Adipocyte (in vitro differentiated cells): ENCODE results near the gene TP73.

Source experiments
- DNase-seq: peaks from one replicate; pipeline ENCODE4 v3.0.0-alpha.2; 2015; ENCODE audit warnings: low read depth
- H3K27me3 ChIP-seq: replicated peaks from 2 replicates; pipeline ENCODE4 v1.7.0; 2013; ENCODE audit warnings: mild to moderate bottlenecking, low read length, moderate library complexity; ENCODE audit not compliant: control insufficient read depth, insufficient read depth
- H3K36me3 ChIP-seq: 2 replicates; pipeline ENCODE4 v1.7.0; 2013; ENCODE audit warnings: low read length, mild to moderate bottlenecking, moderate library complexity; ENCODE audit not compliant: control insufficient read depth, insufficient read depth, severe bottlenecking
- H3K4me1 ChIP-seq: 2 replicates; pipeline ENCODE4 v1.7.0; 2013; ENCODE audit warnings: mild to moderate bottlenecking, low read length, moderate library complexity; ENCODE audit not compliant: control insufficient read depth, insufficient read depth
- H3K4me3 ChIP-seq: 2 replicates; pipeline ENCODE4 v1.7.0; 2013; ENCODE audit warnings: mild to moderate bottlenecking, low read length, moderate library complexity
- H3K9ac ChIP-seq: 2 replicates; pipeline ENCODE4 v1.7.0; 2013; ENCODE audit warnings: mild to moderate bottlenecking, low read length, moderate library complexity
- H3K9me3 ChIP-seq: 2 replicates; pipeline ENCODE4 v1.7.0; 2013; ENCODE audit warnings: mild to moderate bottlenecking, low read length, moderate library complexity; ENCODE audit not compliant: control insufficient read depth

TP73 gene

DNA sequence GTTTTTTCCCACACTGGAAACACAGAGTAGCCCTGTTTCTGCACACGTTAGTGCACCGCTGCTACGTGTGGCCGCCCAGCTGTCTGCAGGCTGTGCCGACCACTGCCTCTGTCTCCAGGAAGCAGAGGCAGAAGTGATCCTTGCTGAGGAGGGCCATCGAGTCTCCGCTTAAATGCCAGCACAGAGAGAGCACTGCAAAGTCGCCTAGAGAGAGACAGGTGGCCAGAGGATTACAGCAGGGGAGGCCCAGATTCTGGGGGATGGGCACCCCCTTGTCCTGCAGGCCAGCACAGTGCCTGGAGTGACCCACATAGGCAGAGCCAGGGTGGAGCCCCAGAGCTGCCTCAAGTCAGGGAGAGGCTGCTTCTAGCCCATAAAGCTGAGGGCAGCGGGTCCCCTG, 21.4 kb upstream of the TP73 start:
- H3K27me3 ChIP-seq: no peaks in the 10 kb centered on the region
- peaks cover 64% of the 10 kb centered on the region for H3K36me3 ChIP-seq
- H3K4me1 ChIP-seq: peaks cover 3% of the 10 kb centered on the region
- DNase-seq: no peak
- no peaks in the 10 kb centered on the region for H3K9me3 ChIP-seq
- H3K4me3 ChIP-seq: no peak overlapping the region
- no peak overlapping the region for H3K9ac ChIP-seq

DNA sequence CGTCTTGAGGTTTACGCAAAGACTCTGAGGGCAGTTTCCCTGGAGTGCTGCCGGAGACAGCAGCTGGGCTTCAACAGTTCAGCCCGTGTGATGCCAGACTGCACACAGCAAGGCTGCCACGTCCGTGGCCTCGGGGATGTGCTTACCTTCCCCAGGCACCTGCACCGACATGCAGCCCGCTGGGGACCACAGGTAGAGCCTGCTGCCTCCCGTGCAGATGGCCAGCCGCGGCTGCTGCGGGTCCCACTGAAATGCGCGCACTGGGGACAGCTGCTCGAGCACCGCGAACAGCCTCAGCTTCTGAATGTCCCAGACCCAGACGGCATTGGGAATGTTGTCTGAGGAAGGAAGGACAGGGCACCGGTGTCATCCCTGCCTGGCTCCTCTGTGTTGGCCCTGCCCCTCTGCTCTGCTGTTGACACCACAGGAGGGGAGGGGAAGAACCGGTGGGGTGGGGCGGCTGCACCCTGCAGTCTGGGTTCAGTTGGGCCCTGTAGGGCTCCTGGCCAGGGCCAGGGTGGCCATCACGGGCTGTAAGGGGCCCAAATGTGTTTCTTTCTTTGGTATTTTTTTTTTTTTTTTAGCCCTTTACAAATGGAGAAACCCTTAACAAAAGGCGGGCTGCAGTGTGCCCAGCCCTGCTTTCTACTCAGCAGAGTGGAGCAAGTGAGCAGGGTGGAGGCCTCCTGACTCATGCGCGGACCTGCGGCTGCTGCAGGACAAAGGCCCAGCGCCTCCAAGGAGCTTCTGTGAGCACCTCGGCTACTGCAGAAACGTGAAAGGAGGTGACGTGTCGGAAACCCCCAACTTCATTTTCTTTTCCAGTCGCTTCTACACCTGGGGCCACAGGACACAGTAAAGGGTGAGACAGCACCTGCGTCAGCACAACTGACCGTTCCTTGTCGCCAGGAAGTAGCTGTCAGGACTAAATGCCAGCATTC, 20.7 kb upstream of the TP73 start:
- no peak for DNase-seq
- Histone ChIP-seq H3K4me3 (no peak overlapping the region), H3K9me3 (no peaks in the 10 kb centered on the region), H3K9ac (no peak overlapping the region), H3K36me3 (peaks cover 71% of the 10 kb centered on the region), H3K27me3 (no peaks in the 10 kb centered on the region), H3K4me1 (no peaks in the 10 kb centered on the region)

DNA sequence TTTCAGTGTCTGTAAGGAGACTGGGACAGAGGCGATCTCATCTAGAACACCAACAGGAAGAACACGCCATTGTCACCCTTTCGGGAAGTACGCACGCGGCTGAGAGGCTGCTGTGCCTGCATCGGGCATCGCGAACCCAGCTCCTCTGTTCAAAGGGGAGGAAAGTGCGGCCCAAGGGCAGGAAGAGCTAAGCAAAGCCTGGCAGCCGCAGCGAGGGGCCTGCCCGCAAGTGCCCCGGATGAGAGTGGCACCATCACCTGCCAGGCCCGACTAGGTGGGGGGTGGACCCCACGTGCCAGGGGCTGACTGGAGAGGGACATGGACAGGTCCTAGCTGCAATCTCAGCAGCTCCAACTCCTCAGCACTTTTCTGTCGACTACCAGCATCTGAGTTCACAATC, 20.0 kb upstream of the TP73 start:
- peaks cover 75% of the 10 kb centered on the region for H3K36me3 ChIP-seq
- H3K9me3 ChIP-seq: no peaks in the 10 kb centered on the region
- no peak overlapping the region for H3K9ac ChIP-seq
- H3K4me1 ChIP-seq: no peaks in the 10 kb centered on the region
- no peaks in the 10 kb centered on the region for H3K27me3 ChIP-seq
- no peak overlapping the region for H3K4me3 ChIP-seq
- DNase-seq: no peak

DNA sequence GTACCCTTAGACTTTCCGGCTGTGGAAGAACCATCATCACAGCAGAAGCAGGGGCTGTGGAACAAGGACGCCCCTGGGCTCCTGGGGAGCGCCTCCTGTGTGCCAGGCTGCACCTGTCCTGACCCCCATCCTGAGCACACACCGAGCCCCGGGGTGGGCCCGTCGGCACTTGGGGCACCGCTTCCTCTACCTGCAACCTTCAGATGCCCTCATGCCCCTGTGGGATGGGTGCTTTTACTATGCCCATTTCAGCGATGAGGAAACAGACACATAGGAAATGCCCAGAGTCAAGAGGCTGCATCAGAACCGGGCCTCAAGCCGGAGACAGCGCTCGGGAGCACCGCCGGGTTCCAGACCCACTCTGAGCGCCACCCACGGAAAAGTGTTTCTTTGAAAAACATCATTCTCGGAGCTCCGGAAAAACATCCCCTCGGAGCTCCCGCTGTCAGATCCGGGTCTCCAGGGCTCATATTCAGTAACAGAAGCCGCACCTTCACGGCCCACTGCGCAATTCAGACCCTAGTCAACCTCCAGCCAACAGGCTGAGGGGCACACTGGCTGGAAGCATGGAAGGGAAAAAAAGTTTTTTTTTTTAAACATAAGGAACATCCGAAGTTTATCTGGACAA, 19.5 kb upstream of the TP73 start:
- Histone ChIP-seq H3K9me3 (no peaks in the 10 kb centered on the region), H3K27me3 (no peaks in the 10 kb centered on the region), H3K36me3 (peaks cover 75% of the 10 kb centered on the region), H3K4me1 (no peaks in the 10 kb centered on the region), H3K9ac (no peak overlapping the region), H3K4me3 (no peak overlapping the region)
- DNase-seq: no peak

GRCh38 chr1:3633344-3634058, 18.8 kb upstream of the TP73 start:
- no peaks in the 10 kb centered on the region for H3K9me3 ChIP-seq
- no peaks in the 10 kb centered on the region for H3K27me3 ChIP-seq
- H3K4me3 ChIP-seq: no peak overlapping the region
- no peak for DNase-seq
- no peaks in the 10 kb centered on the region for H3K4me1 ChIP-seq
- no peak overlapping the region for H3K9ac ChIP-seq
- H3K36me3 ChIP-seq: peaks cover 75% of the 10 kb centered on the region

DNA sequence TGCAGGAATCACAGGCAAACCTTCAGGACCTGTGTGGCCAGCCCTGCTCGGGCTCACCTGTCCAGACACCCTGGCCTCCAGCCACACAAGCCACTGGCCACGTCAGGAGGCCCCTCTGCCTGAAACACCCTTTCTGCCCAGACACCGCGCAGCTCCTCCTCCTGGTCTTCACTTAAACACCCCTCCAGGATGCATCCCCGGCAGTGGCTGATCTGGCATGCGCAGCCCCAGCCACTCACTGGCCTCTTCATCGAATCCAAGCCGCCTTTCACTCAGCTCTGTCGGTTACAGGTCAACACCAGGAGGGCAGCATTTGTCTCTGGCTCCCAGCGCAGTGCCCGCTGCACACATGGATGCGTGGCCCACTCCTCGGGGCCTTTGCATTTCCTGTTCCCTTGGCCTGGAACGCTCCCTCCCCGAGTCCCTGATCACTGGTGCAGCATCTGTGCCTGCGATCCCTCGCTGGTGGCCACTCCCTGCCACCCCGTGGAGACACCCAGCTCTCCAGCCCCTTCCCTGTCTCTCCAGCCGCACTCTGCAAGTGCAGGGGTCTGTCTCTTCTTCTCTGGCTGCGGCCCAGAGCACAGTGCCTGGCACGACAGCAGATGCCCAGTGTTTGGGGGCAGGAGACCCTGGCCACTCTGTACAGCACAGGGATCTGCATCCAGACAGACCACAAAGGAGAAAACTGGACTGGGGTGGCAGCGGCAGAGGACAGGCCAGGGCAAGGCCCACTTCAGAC, 18.1 kb upstream of the TP73 start:
- H3K4me1 ChIP-seq: no peaks in the 10 kb centered on the region
- no peak for DNase-seq
- peaks cover 68% of the 10 kb centered on the region for H3K36me3 ChIP-seq
- H3K9ac ChIP-seq: no peak overlapping the region
- no peaks in the 10 kb centered on the region for H3K9me3 ChIP-seq
- no peak overlapping the region for H3K4me3 ChIP-seq
- H3K27me3 ChIP-seq: no peaks in the 10 kb centered on the region

GRCh38 chr1:3636080-3636479, 16.2 kb upstream of the TP73 start:
- H3K36me3 ChIP-seq: peaks cover 54% of the 10 kb centered on the region
- DNase-seq: no peak
- H3K4me3 ChIP-seq: no peak overlapping the region
- H3K4me1 ChIP-seq: no peaks in the 10 kb centered on the region
- no peaks in the 10 kb centered on the region for H3K27me3 ChIP-seq
- H3K9ac ChIP-seq: no peak overlapping the region
- H3K9me3 ChIP-seq: no peaks in the 10 kb centered on the region

DNA sequence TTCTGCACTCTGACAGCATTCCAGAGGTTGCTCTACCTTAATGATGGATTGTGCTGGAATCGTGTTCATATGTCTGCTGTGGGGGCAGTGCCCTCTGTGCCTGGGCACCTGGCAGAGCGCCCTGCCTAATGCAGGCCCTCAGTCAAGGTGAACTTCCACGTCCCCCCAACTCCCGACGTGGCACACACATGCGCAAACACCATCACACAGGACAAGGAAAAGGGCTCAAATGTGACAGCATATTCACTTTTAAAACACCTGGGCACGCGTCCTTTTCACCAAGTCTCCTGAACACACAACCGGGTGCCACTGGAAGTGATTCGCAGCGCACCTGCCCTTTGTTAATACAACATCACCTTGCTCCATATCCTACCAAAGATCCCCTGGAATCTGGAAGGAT, 15.8 kb upstream of the TP73 start:
- Histone ChIP-seq H3K27me3 (no peaks in the 10 kb centered on the region), H3K4me1 (no peaks in the 10 kb centered on the region), H3K9me3 (no peaks in the 10 kb centered on the region), H3K9ac (no peak overlapping the region), H3K36me3 (peaks cover 53% of the 10 kb centered on the region), H3K4me3 (no peak overlapping the region)
- no peak for DNase-seq

- Histone ChIP-seq H3K4me1 (no peaks in the 10 kb centered on the region), H3K36me3 (peaks cover 47% of the 10 kb centered on the region), H3K4me3 (no peak overlapping the region), H3K9ac (no peak overlapping the region), H3K9me3 (no peaks in the 10 kb centered on the region), H3K27me3 (no peaks in the 10 kb centered on the region)
- no peak for DNase-seq
These were observed 14.3 kb upstream of the TP73 start for GRCh38 chr1:3638027-3638426.

GRCh38 chr1:3638676-3639075, 13.6 kb upstream of the TP73 start:
- H3K4me3 ChIP-seq: no peak overlapping the region
- H3K9ac ChIP-seq: no peak overlapping the region
- no peaks in the 10 kb centered on the region for H3K27me3 ChIP-seq
- DNase-seq: no peak
- peaks cover 47% of the 10 kb centered on the region for H3K36me3 ChIP-seq
- H3K9me3 ChIP-seq: no peaks in the 10 kb centered on the region
- H3K4me1 ChIP-seq: no peaks in the 10 kb centered on the region
